Measurements from ENCODE around the gene XIRP1. TPM values are rescaled to one million over a fixed set of nuclear protein-coding genes. Genes with fewer than 3 reads are reported as not detected.

The XIRP1 gene
- total and polyA plus RNA-seq, 2 donors from 2014 or later: 0.09 TPM; not detected in 1

DNA sequence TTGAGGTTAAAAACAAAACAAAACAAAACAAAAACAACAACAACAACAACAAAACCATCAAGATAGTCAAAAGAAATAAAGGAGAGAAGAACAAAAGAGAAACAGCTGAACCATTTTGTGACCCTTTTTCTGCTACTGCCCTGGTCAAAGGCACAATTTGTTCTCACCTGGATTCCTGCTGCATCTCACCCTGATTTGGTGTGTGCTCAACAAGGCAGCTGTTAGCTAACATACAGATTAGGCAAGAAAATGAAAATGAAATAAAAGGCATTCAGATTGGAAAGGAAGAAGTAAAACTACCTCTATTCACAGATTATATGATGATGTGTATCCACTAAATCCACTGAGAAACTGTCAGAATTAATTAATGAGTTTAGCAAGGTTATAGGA, 28.7 kb upstream of the XIRP1 start:
- no peaks in the 10 kb centered on the region for H3K27me3 ChIP-seq (ENCODE audit: control insufficient read depth, insufficient read depth, low read length)
- no peak overlapping the region for H3K9ac ChIP-seq (ENCODE audit: low read length in 3 of 3)
- intact Hi-C loops (cut with DNase I): no loop called here
- DNase-seq (no peak), FAIRE-seq (no peak)
- H3K4me3 ChIP-seq (ENCODE audit: low read length in 3 of 3): no peak overlapping the region
- no peaks in the 10 kb centered on the region for H3K9me3 ChIP-seq (ENCODE audit: control insufficient read depth in 2 of 3, insufficient read depth in 1 of 3, low read length in 3 of 3)
- TF ChIP-seq, protein P1, sequence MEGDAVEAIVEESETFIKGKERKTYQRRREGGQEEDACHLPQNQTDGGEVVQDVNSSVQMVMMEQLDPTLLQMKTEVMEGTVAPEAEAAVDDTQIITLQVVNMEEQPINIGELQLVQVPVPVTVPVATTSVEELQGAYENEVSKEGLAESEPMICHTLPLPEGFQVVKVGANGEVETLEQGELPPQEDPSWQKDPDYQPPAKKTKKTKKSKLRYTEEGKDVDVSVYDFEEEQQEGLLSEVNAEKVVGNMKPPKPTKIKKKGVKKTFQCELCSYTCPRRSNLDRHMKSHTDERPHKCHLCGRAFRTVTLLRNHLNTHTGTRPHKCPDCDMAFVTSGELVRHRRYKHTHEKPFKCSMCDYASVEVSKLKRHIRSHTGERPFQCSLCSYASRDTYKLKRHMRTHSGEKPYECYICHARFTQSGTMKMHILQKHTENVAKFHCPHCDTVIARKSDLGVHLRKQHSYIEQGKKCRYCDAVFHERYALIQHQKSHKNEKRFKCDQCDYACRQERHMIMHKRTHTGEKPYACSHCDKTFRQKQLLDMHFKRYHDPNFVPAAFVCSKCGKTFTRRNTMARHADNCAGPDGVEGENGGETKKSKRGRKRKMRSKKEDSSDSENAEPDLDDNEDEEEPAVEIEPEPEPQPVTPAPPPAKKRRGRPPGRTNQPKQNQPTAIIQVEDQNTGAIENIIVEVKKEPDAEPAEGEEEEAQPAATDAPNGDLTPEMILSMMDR (IDR thresholded peaks at IDR 0.05; ENCODE audit: borderline replicate concordance, extremely low read depth, insufficient read depth): no peak
- H3K36me3 ChIP-seq (ENCODE audit: control insufficient read depth in 2 of 3, insufficient read depth in 3 of 3, low read length in 3 of 3): no peaks in the 10 kb centered on the region
- no peaks in the 10 kb centered on the region for H3K4me1 ChIP-seq (ENCODE audit: control insufficient read depth in 2 of 3, insufficient read depth in 2 of 3, low read depth in 1 of 3, low read length in 3 of 3)
- H3K27ac ChIP-seq (ENCODE audit: low read depth in 2 of 2, low read length in 2 of 2): no peak overlapping the region

DNA sequence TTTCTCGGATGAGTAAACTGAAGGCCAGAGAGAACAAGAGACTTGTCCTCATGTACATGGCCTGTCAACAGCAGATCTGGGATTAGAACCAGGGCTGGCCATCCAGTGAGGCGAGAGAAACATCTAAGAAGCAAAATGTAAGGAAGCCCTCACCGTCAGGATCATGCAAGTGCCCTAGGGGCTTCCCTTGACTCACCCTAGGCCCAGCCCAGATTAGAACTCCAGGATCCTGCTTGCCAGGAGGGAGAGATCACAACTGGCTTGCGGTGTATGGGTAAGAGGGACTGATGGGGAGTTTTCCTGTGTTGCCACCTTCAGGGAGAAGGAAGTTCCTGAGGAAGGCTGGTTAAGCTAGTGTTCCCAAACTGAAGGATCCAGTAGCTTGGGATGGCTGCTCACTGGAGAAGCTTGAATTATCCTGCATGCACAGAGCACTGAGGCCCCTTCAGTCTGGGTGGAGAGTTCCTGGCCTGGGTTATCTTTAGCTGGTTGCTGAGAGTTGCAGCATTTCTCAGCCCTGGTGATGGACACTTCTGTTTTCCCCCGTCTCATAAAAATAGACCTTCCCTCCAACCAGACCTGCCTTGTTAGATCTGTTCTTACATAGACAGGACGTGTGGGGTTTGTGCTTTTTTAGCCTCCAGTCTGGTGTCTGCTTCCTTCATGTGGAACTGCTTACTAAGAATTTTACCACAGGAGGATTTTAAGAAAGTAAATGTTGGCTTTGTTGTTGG, 28.2 kb upstream of the XIRP1 start:
- H3K4me1 ChIP-seq (ENCODE audit: control insufficient read depth in 2 of 3, insufficient read depth in 2 of 3, low read depth in 1 of 3, low read length in 3 of 3): no peaks in the 10 kb centered on the region
- no peak overlapping the region for H3K27ac ChIP-seq (ENCODE audit: low read depth in 2 of 2, low read length in 2 of 2)
- DNase-seq (no peak), FAIRE-seq (no peak)
- no peak overlapping the region for H3K9ac ChIP-seq (ENCODE audit: low read length in 3 of 3)
- H3K36me3 ChIP-seq (ENCODE audit: control insufficient read depth in 2 of 3, insufficient read depth in 3 of 3, low read length in 3 of 3): no peaks in the 10 kb centered on the region
- no peaks in the 10 kb centered on the region for H3K9me3 ChIP-seq (ENCODE audit: control insufficient read depth in 2 of 3, insufficient read depth in 1 of 3, low read length in 3 of 3)
- no peak overlapping the region for H3K4me3 ChIP-seq (ENCODE audit: low read length in 3 of 3)
- no peaks in the 10 kb centered on the region for H3K27me3 ChIP-seq (ENCODE audit: control insufficient read depth, insufficient read depth, low read length)
- intact Hi-C loops (cut with DNase I): no loop called here
- TF ChIP-seq, protein P1 (IDR thresholded peaks at IDR 0.05; ENCODE audit: borderline replicate concordance, extremely low read depth, insufficient read depth): no peak

DNA sequence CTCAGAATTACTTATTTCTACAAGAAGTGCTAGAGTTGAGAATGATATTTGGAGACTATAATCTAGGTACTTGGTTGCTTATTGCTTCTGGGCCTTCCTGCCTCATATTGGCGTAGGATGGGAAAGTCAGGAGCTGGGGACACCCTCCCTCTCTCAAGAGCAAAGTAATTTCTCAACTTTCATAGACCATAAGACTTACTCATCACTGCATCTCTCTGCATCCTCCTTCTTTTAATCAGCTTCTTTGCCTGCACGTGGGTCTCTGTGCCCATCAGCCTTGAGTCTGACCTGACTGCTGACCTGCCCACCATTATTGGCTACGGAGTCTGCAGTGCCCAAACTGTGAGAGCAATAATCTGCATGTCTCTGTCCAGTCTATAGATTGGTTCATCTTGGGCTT, 27.3 kb upstream of the XIRP1 start:
- TF ChIP-seq, protein P1 (IDR thresholded peaks at IDR 0.05; ENCODE audit: borderline replicate concordance, extremely low read depth, insufficient read depth): no peak
- FAIRE-seq (no peak), DNase-seq (no peak)
- intact Hi-C loops (cut with DNase I): no loop called here
- no peaks in the 10 kb centered on the region for H3K9me3 ChIP-seq (ENCODE audit: control insufficient read depth in 2 of 3, insufficient read depth in 1 of 3, low read length in 3 of 3)
- H3K4me3 ChIP-seq (ENCODE audit: low read length in 3 of 3): no peak overlapping the region
- no peak overlapping the region for H3K9ac ChIP-seq (ENCODE audit: low read length in 3 of 3)
- H3K4me1 ChIP-seq (ENCODE audit: control insufficient read depth in 2 of 3, insufficient read depth in 2 of 3, low read depth in 1 of 3, low read length in 3 of 3): no peaks in the 10 kb centered on the region
- H3K27ac ChIP-seq (ENCODE audit: low read depth in 2 of 2, low read length in 2 of 2): no peak overlapping the region
- no peaks in the 10 kb centered on the region for H3K36me3 ChIP-seq (ENCODE audit: control insufficient read depth in 2 of 3, insufficient read depth in 3 of 3, low read length in 3 of 3)
- H3K27me3 ChIP-seq (ENCODE audit: control insufficient read depth, insufficient read depth, low read length): no peaks in the 10 kb centered on the region

Data from kidney (tissue), 14 donors.